OCI-LY1 (cell line): ENCODE measurements around the gene PTPRN2.

Source experiments
- H2AFZ ChIP-seq: fragments of 200-600 bp; sonication (generic), shearing (Covaris generic); 2 replicates; pipeline ENCODE4 v1.6.0; 2014; ENCODE audit warnings: antibody characterized with exemption, mild to moderate bottlenecking, low read length
- H3F3A ChIP-seq: fragments of 200-600 bp; sonication (generic), shearing (Covaris generic); 2 replicates; pipeline ENCODE4 v1.6.0; 2014; ENCODE audit warnings: mild to moderate bottlenecking, antibody characterized with exemption, low read length, moderate library complexity; ENCODE audit not compliant: insufficient read depth
- H3K27ac ChIP-seq: fragments of 200-600 bp; sonication (generic); 2 replicates; pipeline ENCODE4 v1.5.1; 2014; ENCODE audit warnings: low read length, mixed run types, mild to moderate bottlenecking, low read depth; ENCODE audit not compliant: poor library complexity, severe bottlenecking
- H3K27me3 ChIP-seq: fragments of 200-600 bp; sonication (generic); 2 replicates; pipeline ENCODE4 v1.6.0; 2014; ENCODE audit warnings: antibody characterized with exemption, mild to moderate bottlenecking, low read length, moderate library complexity; ENCODE audit not compliant: insufficient read depth
- H3K36me3 ChIP-seq: fragments of 200-600 bp; sonication (generic); 2 replicates; pipeline ENCODE4 v1.6.1; 2014; ENCODE audit warnings: mild to moderate bottlenecking, antibody characterized with exemption, low read length, moderate library complexity, mixed read lengths; ENCODE audit not compliant: insufficient read depth
- H3K4me1 ChIP-seq: fragments of 200-600 bp; sonication (generic); 2 replicates; pipeline ENCODE4 v1.5.1; 2014; ENCODE audit warnings: mild to moderate bottlenecking, low read length, moderate library complexity; ENCODE audit not compliant: insufficient read depth, severe bottlenecking
- H3K4me2 ChIP-seq: fragments of 200-600 bp; sonication (generic), shearing (Covaris generic); 2 replicates; pipeline ENCODE4 v1.6.1; 2014; ENCODE audit warnings: low read length
- H3K4me3 ChIP-seq: fragments of 200-600 bp; sonication (generic); 2 replicates; pipeline ENCODE4 v1.5.1; 2014; ENCODE audit warnings: low read length, low read depth, mild to moderate bottlenecking, mixed read lengths; ENCODE audit not compliant: poor library complexity, severe bottlenecking
- H3K79me2 ChIP-seq: fragments of 200-600 bp; shearing (Covaris generic); 2 replicates; pipeline ENCODE4 v1.6.1; 2016; ENCODE audit warnings: mixed run types, low read length, mixed read lengths; ENCODE audit not compliant: insufficient read depth
- H3K9ac ChIP-seq: fragments of 200-600 bp; sonication (generic), shearing (Covaris generic); 2 replicates; pipeline ENCODE4 v1.6.1; 2014; ENCODE audit warnings: mild to moderate bottlenecking, low read length, mixed read lengths
- H3K9me2 ChIP-seq: fragments of 200-600 bp; sonication (generic), shearing (Covaris generic); 2 replicates; pipeline ENCODE4 v1.6.1; 2014; ENCODE audit warnings: low read depth, mild to moderate bottlenecking, low read length, mixed read lengths
- H3K9me3 ChIP-seq: fragments of 200-600 bp; shearing (Covaris generic); 2 replicates; pipeline ENCODE4 v1.6.1; 2014; ENCODE audit warnings: low read length, mixed read lengths
- H4K20me1 ChIP-seq: fragments of 200-600 bp; sonication (generic), shearing (Covaris generic); 2 replicates; pipeline ENCODE4 v1.6.0; 2016; ENCODE audit warnings: mild to moderate bottlenecking, low read length; ENCODE audit not compliant: insufficient read depth
- EZH2 ChIP-seq: fragments of 200-600 bp; sonication (generic), shearing (Covaris generic); IDR thresholded peaks from 2 replicates; pipeline ENCODE4 v1.8.0; 2017; ENCODE audit warnings: borderline replicate concordance, mixed run types, mild to moderate bottlenecking, antibody characterized with exemption, low read length, moderate library complexity, mixed read lengths
- TF ChIP-seq, protein P1 (sequence below): fragments of 200-600 bp; sonication (generic), shearing (Covaris generic); IDR thresholded peaks from 2 replicates; pipeline ENCODE4 v1.5.1; 2017; ENCODE audit warnings: mild to moderate bottlenecking, antibody characterized with exemption, low read length, moderate library complexity, mixed read lengths

PTPRN2 gene

DNA sequence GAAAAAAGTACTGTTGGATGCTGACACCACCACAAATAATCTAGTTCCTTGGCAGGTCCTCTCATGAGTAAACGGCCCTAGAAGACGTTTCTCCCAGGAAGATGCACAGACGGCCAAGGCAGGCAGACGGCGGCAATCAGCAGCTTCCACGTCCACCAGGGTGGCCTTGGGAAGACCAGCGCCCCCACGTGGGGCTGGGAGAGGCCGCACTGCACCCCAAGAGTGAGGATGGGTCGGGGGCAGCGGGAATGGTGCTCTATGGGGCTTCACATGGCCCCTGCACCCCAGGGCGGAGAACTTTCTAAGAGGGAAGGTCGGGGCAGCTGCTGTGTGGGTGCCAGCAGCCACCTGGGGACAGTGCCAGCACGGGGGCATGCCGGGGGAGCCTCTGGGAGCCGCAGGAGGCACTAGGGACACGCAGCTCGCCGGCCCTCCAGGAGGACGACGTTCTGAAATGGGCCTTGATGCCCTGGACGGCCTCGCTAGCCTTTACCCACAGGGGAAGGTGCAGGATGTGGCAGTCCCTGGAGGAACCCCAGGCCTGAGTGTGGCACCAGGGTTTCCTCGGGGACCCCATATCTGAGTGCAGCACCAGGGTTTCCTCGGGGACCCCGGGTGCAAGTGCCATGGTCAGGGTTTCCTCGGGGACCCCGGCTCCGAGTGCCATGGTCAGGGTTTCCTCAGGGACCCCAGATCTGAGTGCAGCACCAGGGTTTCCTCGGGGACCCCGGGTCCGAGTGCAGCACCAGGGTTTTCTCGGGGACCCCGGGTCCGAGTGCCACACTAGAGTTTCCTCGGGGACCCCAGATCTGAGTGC is 710.9 kb downstream of the PTPRN2 start:
- no peak overlapping the region for H3K4me2 ChIP-seq
- TF ChIP-seq, protein P1, sequence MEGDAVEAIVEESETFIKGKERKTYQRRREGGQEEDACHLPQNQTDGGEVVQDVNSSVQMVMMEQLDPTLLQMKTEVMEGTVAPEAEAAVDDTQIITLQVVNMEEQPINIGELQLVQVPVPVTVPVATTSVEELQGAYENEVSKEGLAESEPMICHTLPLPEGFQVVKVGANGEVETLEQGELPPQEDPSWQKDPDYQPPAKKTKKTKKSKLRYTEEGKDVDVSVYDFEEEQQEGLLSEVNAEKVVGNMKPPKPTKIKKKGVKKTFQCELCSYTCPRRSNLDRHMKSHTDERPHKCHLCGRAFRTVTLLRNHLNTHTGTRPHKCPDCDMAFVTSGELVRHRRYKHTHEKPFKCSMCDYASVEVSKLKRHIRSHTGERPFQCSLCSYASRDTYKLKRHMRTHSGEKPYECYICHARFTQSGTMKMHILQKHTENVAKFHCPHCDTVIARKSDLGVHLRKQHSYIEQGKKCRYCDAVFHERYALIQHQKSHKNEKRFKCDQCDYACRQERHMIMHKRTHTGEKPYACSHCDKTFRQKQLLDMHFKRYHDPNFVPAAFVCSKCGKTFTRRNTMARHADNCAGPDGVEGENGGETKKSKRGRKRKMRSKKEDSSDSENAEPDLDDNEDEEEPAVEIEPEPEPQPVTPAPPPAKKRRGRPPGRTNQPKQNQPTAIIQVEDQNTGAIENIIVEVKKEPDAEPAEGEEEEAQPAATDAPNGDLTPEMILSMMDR = peak; percentile 10; the same call in 1 of the 2 replicates
- no peak for TF ChIP-seq EZH2
- H3K36me3 ChIP-seq = no peaks in the 10 kb centered on the region
- no peaks in the 10 kb centered on the region for H3F3A ChIP-seq
- no peak overlapping the region for H3K9ac ChIP-seq
- H3K9me3 ChIP-seq = no peaks in the 10 kb centered on the region; the same call in 1 of the 2 replicates
- H3K79me2 ChIP-seq = no peaks in the 10 kb centered on the region
- H3K4me1 ChIP-seq = no peaks in the 10 kb centered on the region
- no peak overlapping the region for H3K27ac ChIP-seq
- no peaks in the 10 kb centered on the region for H4K20me1 ChIP-seq
- H3K4me3 ChIP-seq = no peak overlapping the region
- H3K9me2 ChIP-seq = no peaks in the 10 kb centered on the region
- H3K27me3 ChIP-seq = no peaks in the 10 kb centered on the region
- H2AFZ ChIP-seq = no peak overlapping the region

GRCh38 chr7:157875230-157876179 is 712.1 kb downstream of the PTPRN2 start:
- TF ChIP-seq EZH2 = no peak
- TF ChIP-seq, protein P1 = peak; percentile 88
- H3K27me3 ChIP-seq = no peaks in the 10 kb centered on the region
- H2AFZ ChIP-seq = no peak overlapping the region
- no peaks in the 10 kb centered on the region for H3K79me2 ChIP-seq
- no peaks in the 10 kb centered on the region for H4K20me1 ChIP-seq
- H3K9me2 ChIP-seq = no peaks in the 10 kb centered on the region
- H3K4me2 ChIP-seq = no peak overlapping the region
- no peaks in the 10 kb centered on the region for H3K36me3 ChIP-seq
- no peak overlapping the region for H3K9ac ChIP-seq
- H3K4me1 ChIP-seq = no peaks in the 10 kb centered on the region
- H3K4me3 ChIP-seq = no peak overlapping the region
- H3F3A ChIP-seq = no peaks in the 10 kb centered on the region
- H3K9me3 ChIP-seq = no peaks in the 10 kb centered on the region
- no peak overlapping the region for H3K27ac ChIP-seq

- H3F3A ChIP-seq = no peaks in the 10 kb centered on the region
- no peaks in the 10 kb centered on the region for H3K4me1 ChIP-seq
- no peaks in the 10 kb centered on the region for H3K9me3 ChIP-seq
- H3K27ac ChIP-seq = no peak overlapping the region
- H2AFZ ChIP-seq = no peak overlapping the region
- TF ChIP-seq EZH2 = no peak
- TF ChIP-seq, protein P1 = no peak
- no peak overlapping the region for H3K4me3 ChIP-seq
- no peak overlapping the region for H3K4me2 ChIP-seq
- no peaks in the 10 kb centered on the region for H4K20me1 ChIP-seq
- H3K9me2 ChIP-seq = no peaks in the 10 kb centered on the region
- no peaks in the 10 kb centered on the region for H3K36me3 ChIP-seq
- H3K27me3 ChIP-seq = no peaks in the 10 kb centered on the region
- H3K79me2 ChIP-seq = no peaks in the 10 kb centered on the region
- no peak overlapping the region for H3K9ac ChIP-seq
Measured at GRCh38 chr7:157874870-157875229, 712.8 kb downstream of the PTPRN2 start.
